HUES64 (cell line): ENCODE measurements around the gene EIPR1.

Experiments
- H3K27ac ChIP-seq: 2 replicates; pipeline ENCODE4 v1.7.0; 2013; ENCODE audit warnings: low read depth, low read length, inconsistent platforms
- H3K27me3 ChIP-seq: 2 replicates; pipeline ENCODE4 v1.6.1; 2013; ENCODE audit warnings: mild to moderate bottlenecking, low read length; ENCODE audit not compliant: insufficient read depth
- H3K36me3 ChIP-seq: 2 replicates; pipeline ENCODE4 v1.6.1; 2013; ENCODE audit warnings: mild to moderate bottlenecking, low read length; ENCODE audit not compliant: insufficient read depth
- H3K4me1 ChIP-seq: 2 replicates; pipeline ENCODE4 v1.6.1; 2013; ENCODE audit warnings: mild to moderate bottlenecking, low read length, moderate library complexity; ENCODE audit not compliant: insufficient read depth
- H3K4me3 ChIP-seq: 2 replicates; pipeline ENCODE4 v1.5.1; 2013; ENCODE audit warnings: mild to moderate bottlenecking, low read length, moderate library complexity
- H3K9ac ChIP-seq: 2 replicates; pipeline ENCODE4 v1.6.1; 2013; ENCODE audit warnings: mild to moderate bottlenecking, low read depth, low read length
- H3K9me3 ChIP-seq: 2 replicates; pipeline ENCODE4 v1.6.1; 2013; ENCODE audit warnings: low read depth, low read length; ENCODE audit not compliant: insufficient read depth
- WGBS: fragments of 150-250, 120-280 bp; methylation state at CpG from one replicate; pipeline ENCODE4 v1.1.7; 2013; ENCODE audit warnings: missing lambda C conversion rate; 5-methylcytosine and 5-hydroxymethylcytosine counted together

EIPR1 gene

DNA sequence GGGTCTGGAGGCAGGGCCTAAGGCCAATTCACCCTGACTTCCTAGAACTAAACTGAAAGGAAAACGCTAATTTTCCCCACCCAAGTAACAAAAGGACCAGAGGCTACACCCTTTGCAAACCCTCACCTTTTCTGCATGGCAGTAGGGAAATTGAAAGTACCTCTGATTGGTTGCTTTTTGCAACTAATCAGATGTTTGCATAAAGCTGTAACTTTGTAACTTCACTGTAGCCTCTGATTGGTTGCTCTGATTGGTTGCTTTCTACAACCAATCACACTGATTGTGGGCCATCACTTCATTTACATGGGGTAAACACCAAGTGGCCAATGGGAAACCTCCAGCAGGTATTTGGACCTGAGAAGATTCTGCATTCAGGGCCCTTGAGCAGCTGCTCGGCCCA, 20.8 kb downstream of the EIPR1 start:
- H3K27ac ChIP-seq = no peak overlapping the region; the same call in 1 of the 2 replicates
- H3K9me3 ChIP-seq = no peaks in the 10 kb centered on the region
- H3K27me3 ChIP-seq = no peaks in the 10 kb centered on the region
- no peak overlapping the region for H3K4me3 ChIP-seq
- H3K4me1 ChIP-seq = 0 out of 2 replicates have a peak, but pooled peaks cover 7% of the 10 kb centered on the region
- 87% methylated on average over 2 of the region's 2 CpGs for WGBS
- H3K9ac ChIP-seq = no peak overlapping the region
- H3K36me3 ChIP-seq = peaks cover 16% of the 10 kb centered on the region

DNA sequence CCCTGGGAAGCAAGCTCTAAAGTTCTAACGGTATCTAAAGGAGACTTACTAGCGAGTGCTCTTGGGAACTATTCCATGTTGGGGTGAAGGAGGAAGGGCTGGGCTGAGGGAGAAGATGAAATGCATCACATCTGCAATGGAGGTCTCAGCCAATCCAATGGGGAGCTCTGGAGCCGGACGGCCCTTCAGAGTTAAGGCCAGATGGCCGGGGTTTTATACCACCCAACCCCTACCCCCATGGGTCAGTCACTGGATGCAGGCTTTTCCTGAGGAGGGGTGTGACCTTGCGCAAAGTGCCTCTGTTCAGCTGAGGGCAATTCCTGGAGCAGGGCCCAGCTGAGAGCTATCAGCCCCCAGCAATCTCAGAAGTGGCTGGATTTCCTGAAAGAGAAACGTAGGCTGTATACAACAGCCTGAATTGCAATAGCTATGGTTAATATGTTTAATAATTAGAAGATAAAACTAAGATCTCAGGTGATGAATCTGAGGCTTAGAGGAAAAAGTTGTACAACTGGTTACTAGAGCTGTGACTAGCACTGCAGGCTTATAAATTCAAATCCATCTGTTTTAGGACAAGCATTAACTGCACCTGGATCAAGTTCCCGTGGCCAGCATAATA, 21.6 kb downstream of the EIPR1 start:
- Histone ChIP-seq H3K27ac (peak overlapping the region; percentile 12; the same call in 1 of the 2 replicates), H3K9me3 (no peaks in the 10 kb centered on the region), H3K9ac (no peak overlapping the region), H3K4me3 (no peak overlapping the region), H3K36me3 (peaks cover 16% of the 10 kb centered on the region), H3K27me3 (no peaks in the 10 kb centered on the region), H3K4me1 (0 out of 2 replicates have a peak, but pooled peaks cover 7% of the 10 kb centered on the region)
- 94% methylated on average over 8 of the region's 8 CpGs for WGBS

DNA sequence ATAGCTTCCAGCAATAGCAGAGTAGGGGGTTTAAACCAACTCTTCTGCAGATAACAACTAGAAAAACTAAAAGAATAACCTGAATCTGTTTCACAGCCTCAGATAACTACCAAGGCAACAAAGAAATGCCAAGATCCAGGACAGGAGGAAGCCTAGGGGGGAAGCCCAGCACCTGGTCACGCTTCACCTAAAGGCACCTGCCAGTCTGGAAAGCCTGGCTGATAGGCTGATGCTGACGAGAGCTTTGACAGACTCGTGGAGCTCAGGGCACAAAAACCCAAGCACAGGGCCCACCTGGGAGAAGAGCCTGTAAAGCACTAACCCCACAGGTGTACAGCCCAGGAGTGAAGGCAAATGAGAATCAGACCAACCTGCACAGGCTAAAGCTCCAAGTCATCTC, 22.6 kb downstream of the EIPR1 start:
- H3K4me1 ChIP-seq = 0 out of 2 replicates have a peak, but pooled peaks cover 7% of the 10 kb centered on the region
- H3K4me3 ChIP-seq = no peak overlapping the region
- no peaks in the 10 kb centered on the region for H3K27me3 ChIP-seq
- no peaks in the 10 kb centered on the region for H3K9me3 ChIP-seq
- WGBS = 93% methylated on average over 3 of the region's 3 CpGs
- peaks cover 16% of the 10 kb centered on the region for H3K36me3 ChIP-seq
- H3K9ac ChIP-seq = no peak overlapping the region
- H3K27ac ChIP-seq = no peak overlapping the region

DNA sequence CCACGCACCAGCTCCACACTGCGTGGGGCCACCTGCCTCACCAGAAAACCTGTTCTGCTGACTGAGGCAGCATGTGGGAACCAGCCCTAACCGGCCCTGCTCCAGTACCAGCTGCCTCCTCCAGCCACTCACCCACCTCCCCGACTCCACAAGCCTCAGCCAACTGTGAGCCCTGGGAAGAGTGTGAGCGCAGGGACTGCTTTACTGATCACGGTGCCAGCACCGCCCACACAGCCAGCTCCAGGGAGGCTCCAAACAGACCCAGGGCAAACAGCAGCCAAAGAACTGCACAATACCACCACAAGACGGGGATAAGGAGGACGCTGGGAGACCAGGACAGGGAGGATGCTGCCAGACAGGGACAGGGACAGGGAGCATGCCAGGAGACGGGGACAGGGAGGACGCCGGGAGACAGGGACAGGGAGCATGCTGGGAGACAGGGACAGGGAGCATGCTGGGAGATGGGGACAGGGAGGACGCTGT, 28.4 kb downstream of the EIPR1 start:
- Histone ChIP-seq H3K9me3 (no peaks in the 10 kb centered on the region), H3K4me1 (no peaks in the 10 kb centered on the region), H3K9ac (no peak overlapping the region), H3K27ac (no peak overlapping the region), H3K27me3 (no peaks in the 10 kb centered on the region), H3K36me3 (peaks cover 19% of the 10 kb centered on the region), H3K4me3 (no peak overlapping the region)
- WGBS = 90% methylated on average over 13 of the region's 13 CpGs

DNA sequence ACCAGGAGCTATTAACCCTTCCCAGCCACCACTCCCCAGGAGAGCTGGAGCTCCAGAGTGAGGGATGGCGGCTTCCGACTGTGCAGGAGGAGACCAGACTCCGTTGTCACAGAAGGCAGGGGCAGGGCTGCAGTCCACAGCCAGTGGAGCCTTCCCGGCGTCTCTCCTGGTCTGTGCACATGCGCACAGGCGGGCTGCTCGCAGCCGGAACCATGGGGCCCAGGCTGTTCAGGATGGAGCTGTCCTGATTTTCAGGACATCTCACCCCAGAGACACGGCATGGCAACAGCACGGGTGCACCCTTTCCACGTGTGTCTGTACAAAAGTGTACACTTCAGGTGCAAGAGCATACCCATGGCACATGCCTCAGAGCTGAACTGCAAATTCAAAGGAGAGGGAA, 28.9 kb downstream of the EIPR1 start:
- peaks cover 14% of the 10 kb centered on the region for H3K36me3 ChIP-seq
- no peaks in the 10 kb centered on the region for H3K4me1 ChIP-seq
- no peak overlapping the region for H3K4me3 ChIP-seq
- H3K9me3 ChIP-seq = no peaks in the 10 kb centered on the region
- H3K27me3 ChIP-seq = no peaks in the 10 kb centered on the region
- 94% methylated on average over 12 of the region's 12 CpGs for WGBS
- no peak overlapping the region for H3K9ac ChIP-seq
- H3K27ac ChIP-seq = no peak overlapping the region

DNA sequence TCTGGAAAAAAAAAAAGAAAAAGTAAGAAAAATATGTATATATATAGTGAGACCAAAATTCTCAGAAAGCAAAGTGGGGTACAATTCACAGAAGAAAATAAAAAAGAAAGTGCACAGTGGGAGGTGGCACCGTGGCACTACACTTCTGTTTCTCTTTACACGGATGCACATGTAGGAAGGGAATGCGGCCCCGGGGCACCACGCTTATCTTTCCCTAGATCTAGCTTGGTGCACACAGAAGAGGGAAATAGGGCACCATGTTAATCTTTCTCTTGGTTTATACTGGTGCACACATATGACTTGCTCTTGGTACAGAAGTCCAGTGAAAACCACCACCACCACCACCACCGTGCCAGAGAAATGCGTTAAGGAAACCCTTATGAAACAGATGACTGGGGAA, 32.0 kb downstream of the EIPR1 start:
- no peaks in the 10 kb centered on the region for H3K27me3 ChIP-seq
- no peaks in the 10 kb centered on the region for H3K4me1 ChIP-seq
- no peak overlapping the region for H3K9ac ChIP-seq
- peaks cover 10% of the 10 kb centered on the region; the same call in 1 of the 2 replicates for H3K36me3 ChIP-seq
- WGBS = 96% methylated on average over 7 of the region's 7 CpGs
- no peaks in the 10 kb centered on the region for H3K9me3 ChIP-seq
- no peak overlapping the region for H3K27ac ChIP-seq
- no peak overlapping the region for H3K4me3 ChIP-seq

DNA sequence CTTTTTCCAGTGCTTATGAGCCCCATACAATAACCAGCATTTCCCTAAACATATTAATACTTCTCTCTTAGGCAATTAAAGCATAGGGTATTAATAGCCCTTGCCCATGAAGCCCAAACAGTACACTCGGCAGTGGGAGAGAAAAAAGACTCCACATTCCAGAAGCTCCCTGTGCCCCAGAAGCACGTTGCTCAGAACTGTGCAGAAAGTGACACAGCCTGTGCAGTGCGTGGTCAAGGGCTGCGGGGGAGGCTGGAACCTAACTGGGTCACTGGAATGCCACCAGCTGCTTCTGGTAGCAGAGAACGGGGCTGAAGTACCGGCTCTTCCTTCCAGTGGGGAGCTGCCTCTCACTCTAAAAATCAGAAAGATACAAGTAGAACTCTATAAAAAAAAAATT, 32.7 kb downstream of the EIPR1 start:
- H3K4me3 ChIP-seq = no peak overlapping the region
- H3K36me3 ChIP-seq = peaks cover 10% of the 10 kb centered on the region; the same call in 1 of the 2 replicates
- no peaks in the 10 kb centered on the region for H3K4me1 ChIP-seq
- H3K9me3 ChIP-seq = no peaks in the 10 kb centered on the region
- H3K27me3 ChIP-seq = no peaks in the 10 kb centered on the region
- no peak overlapping the region for H3K27ac ChIP-seq
- H3K9ac ChIP-seq = no peak overlapping the region
- WGBS = 93% methylated on average over 6 of the region's 6 CpGs

DNA sequence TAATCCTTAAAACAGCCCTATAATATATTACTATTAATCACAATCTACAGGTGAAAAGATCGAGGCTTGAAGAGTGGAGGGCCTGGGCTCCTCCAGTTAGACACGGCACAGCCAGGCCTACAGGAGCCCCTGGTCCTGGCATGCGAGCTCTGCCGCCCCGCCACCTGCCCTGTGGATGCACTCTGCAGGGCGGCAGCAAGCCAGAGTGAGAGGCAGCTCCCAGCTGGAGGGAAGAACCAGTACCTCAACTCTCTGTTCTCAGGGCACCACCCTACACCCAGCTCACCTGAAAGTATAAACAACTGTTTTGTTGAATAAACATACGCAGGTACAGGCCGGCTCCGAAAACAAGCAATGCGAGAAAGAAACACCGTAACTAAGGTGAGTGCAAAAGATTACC, 34.6 kb downstream of the EIPR1 start:
- Histone ChIP-seq H3K4me1 (no peaks in the 10 kb centered on the region), H3K36me3 (peaks cover 10% of the 10 kb centered on the region; the same call in 1 of the 2 replicates), H3K27ac (no peak overlapping the region), H3K9me3 (no peaks in the 10 kb centered on the region), H3K4me3 (no peak overlapping the region), H3K27me3 (no peaks in the 10 kb centered on the region), H3K9ac (no peak overlapping the region)
- WGBS = 96% methylated on average over 11 of the region's 11 CpGs

DNA sequence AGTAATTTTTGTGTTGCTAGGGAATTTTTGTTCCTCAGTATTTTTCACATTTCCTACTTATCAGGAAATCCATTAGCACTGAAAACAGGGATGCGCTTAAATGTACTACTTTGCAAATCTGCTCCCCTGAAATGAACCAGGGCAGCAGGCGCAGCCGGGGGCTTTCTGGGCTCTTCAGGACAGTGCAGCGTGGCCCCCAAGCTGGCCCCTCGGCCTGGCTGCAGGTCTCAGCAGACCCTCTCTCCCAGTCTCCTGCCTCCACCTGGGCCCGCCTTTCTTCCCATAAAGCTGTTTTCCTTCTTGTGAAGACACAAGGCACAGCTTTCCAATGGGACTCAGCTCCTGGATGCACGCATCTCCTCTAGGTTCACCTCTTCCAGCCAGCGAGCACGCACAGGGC, 35.3 kb downstream of the EIPR1 start:
- Histone ChIP-seq H3K27me3 (no peaks in the 10 kb centered on the region), H3K9ac (no peak overlapping the region), H3K27ac (no peak overlapping the region), H3K4me3 (no peak overlapping the region), H3K36me3 (peaks cover 14% of the 10 kb centered on the region; the same call in 1 of the 2 replicates), H3K9me3 (no peaks in the 10 kb centered on the region), H3K4me1 (no peaks in the 10 kb centered on the region)
- 96% methylated on average over 9 of the region's 9 CpGs for WGBS

DNA sequence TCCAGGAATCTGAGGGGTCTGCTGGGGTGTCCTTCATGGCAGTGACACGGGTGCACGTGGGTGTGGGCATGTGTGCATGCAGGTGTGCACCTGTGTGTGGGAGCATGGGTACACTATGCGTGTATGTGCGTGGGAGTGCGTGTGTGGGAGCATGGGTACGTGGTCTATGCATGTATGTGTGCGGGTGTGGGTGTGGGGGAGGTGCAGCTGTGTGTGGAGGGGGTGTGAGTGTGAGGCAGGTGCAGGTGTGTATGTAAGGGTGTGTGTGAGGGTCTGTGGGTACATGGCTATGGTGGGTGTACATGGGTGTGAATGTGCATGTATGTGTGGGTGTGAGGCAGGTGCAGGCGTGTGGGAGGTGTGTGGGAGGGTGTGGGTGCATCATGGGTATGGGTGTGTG, 36.3 kb downstream of the EIPR1 start:
- Histone ChIP-seq H3K9ac (no peak overlapping the region), H3K4me3 (no peak overlapping the region), H3K9me3 (no peaks in the 10 kb centered on the region), H3K36me3 (peaks cover 10% of the 10 kb centered on the region; the same call in 1 of the 2 replicates), H3K4me1 (no peaks in the 10 kb centered on the region), H3K27ac (no peak overlapping the region), H3K27me3 (no peaks in the 10 kb centered on the region)
- WGBS = 96% methylated on average over 8 of the region's 8 CpGs

DNA sequence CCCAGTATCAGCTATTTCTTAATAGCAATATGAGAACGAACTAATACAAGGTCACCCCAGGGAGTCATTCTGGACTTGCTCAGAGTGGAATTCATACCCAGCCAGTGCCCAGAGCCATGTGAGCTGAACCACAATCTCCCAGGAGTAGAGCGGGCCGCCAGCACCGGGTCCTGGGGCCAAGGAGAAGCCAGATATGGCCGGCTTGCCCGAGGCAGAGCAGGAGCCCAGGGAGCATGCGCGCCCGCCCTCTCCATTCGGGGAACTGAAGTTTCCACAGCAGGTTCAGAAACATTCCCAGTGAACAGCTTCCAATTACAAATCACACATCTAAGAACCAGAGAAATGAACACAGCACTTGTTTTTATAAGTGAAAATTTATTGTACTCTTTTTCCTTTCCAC, 37.5 kb downstream of the EIPR1 start:
- no peaks in the 10 kb centered on the region for H3K4me1 ChIP-seq
- no peaks in the 10 kb centered on the region for H3K27me3 ChIP-seq
- H3K36me3 ChIP-seq = peaks cover 21% of the 10 kb centered on the region
- H3K9me3 ChIP-seq = no peaks in the 10 kb centered on the region
- H3K27ac ChIP-seq = no peak overlapping the region
- no peak overlapping the region for H3K4me3 ChIP-seq
- no peak overlapping the region for H3K9ac ChIP-seq
- 97% methylated on average over 10 of the region's 10 CpGs for WGBS

DNA sequence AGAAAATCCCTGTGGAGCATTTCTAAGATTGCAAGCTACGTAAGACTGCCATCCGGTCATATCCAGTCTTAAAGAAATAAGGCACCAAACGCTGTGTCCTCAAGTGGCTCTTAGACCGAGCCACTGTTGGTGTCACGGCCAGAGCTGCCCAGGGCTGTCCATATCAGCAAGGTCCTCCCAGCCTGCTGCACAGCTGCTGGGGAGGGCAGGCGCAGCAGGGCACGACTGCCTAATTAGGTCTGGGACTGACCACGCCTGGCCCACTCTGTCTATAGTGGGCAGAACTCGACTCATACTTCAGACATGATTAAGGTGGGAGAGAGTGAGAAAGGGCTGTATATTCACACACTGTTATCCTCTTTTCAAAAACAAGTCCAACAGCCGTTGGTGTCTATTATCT, 39.3 kb downstream of the EIPR1 start:
- Histone ChIP-seq H3K36me3 (peaks cover 34% of the 10 kb centered on the region), H3K4me1 (no peaks in the 10 kb centered on the region), H3K9ac (no peak overlapping the region), H3K27me3 (no peaks in the 10 kb centered on the region), H3K27ac (no peak overlapping the region), H3K9me3 (no peaks in the 10 kb centered on the region), H3K4me3 (no peak overlapping the region)
- 95% methylated on average over 9 of the region's 10 CpGs for WGBS
